ENCODE data around the gene ATP13A4. TPM values are rescaled to one million over a fixed set of nuclear protein-coding genes. Genes with fewer than 3 reads are reported as not detected.

The ATP13A4 gene
- total RNA-seq, 6 experiments from 2014 or later: not detected

GRCh38 chr3:193357291-193357690, 197.4 kb downstream of the ATP13A4 start:
- no peaks in the 10 kb centered on the region for H3K4me1 Mint-ChIP-seq (ENCODE audit: low read depth)
- no peak for TF ChIP-seq CTCF (IDR thresholded peaks at IDR 0.05)

GRCh38 chr3:193354423-193354822, 200.3 kb downstream of the ATP13A4 start:
- Mint-ChIP-seq H3K36me3 (ENCODE audit: low read depth) (no peaks in the 10 kb centered on the region; the same call in 1 of the 2 replicates), H3K4me3 (no peak overlapping the region), H3K27me3 (ENCODE audit: insufficient read depth) (peaks cover 2% of the 10 kb centered on the region; the same call in 1 of the 2 replicates), H3K4me1 (ENCODE audit: low read depth) (no peaks in the 10 kb centered on the region), H3K9me3 (peaks cover 33% of the 10 kb centered on the region), H3K27ac (no peak overlapping the region)
- TF ChIP-seq CTCF (IDR thresholded peaks at IDR 0.05): no peak
- no peak for DNase-seq

More at GRCh38 chr3:193357291-193357690, 197.4 kb downstream of the ATP13A4 start:
- peaks cover 2% of the 10 kb centered on the region; the same call in 1 of the 2 replicates for H3K27me3 Mint-ChIP-seq (ENCODE audit: insufficient read depth)
- DNase-seq: no peak
- H3K36me3 Mint-ChIP-seq (ENCODE audit: low read depth): no peaks in the 10 kb centered on the region; the same call in 1 of the 2 replicates
- H3K4me3 Mint-ChIP-seq: no peak overlapping the region
- H3K9me3 Mint-ChIP-seq: peaks cover 46% of the 10 kb centered on the region
- H3K27ac Mint-ChIP-seq: no peak overlapping the region

Other genes starting within 250 kb of the ATP13A4 start
- gene ATP13A5, start 176.1 kb downstream of the ATP13A4 start, total RNA-seq (2021; fragmentation: NEBNext Ultra II Directional; extraction: Animal tissue kit (Norgen Biotek cat#: 25700)): not detected
- gene OPA1, start 38.3 kb upstream of the ATP13A4 start, total RNA-seq (2021; fragmentation: NEBNext Ultra II Directional; extraction: Animal tissue kit (Norgen Biotek cat#: 25700)): 10 to 100 TPM; 55.7 to 69.0 (median 64.9) TPM

All from HFFc6 (cell line).